GM21526 (cell line): ENCODE results near the gene RABGGTB.
"Not testable (repeated sequence)": the region's sequence is repeated elsewhere in the genome, so short reads cannot be mapped to it uniquely, and the experiment has no call there.

Experiments
- ATAC-seq: cut with Tn5 transposase; IDR thresholded peaks from one replicate; pipeline ENCODE4 v1.9.1; 2021; ENCODE audit warnings: moderate library complexity; ENCODE audit not compliant: unreplicated experiment, low FRiP score

Gene RABGGTB

DNA sequence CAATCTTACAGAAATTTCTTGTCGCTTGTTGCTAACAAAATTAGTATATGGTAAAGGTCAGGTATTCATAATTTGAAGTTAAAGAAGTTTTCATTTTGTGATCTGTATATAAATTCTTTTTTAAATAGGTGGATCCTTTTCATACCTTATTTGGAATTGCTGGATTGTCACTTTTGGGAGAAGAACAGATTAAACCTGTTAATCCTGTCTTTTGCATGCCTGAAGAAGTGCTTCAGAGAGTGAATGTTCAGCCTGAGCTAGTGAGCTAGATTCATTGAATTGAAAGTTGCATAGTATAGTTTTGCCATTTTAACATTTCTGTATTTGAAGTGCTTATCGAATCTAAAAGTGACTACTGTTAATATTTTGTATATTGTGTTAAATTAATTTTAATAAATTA is 8.3 kb downstream of the RABGGTB start:
- ATAC-seq = no peak

DNA sequence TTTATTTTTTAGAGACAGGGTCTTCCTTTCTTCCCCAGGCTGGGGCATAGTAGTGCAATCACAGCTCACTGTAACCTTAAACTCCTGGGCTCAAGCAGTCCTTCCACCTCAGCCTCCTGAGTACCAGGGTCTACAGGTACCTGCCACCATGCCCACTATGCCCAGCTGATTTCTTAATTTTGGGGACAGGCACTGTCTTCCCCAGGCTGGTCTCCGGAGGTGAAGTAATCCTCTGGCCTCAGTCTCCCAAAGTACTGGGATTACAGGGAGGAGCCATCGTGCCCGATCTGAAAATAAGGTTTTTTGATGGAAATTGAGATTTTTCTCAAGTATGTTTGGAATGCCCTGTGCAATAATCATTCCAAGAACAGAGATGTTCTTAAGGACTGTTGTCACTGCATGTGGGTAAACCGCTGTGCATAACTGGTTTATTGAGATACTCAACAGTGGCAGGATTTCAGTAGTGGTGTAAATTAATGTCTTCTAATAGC is 9.7 kb downstream of the RABGGTB start:
- ATAC-seq = no peak

DNA sequence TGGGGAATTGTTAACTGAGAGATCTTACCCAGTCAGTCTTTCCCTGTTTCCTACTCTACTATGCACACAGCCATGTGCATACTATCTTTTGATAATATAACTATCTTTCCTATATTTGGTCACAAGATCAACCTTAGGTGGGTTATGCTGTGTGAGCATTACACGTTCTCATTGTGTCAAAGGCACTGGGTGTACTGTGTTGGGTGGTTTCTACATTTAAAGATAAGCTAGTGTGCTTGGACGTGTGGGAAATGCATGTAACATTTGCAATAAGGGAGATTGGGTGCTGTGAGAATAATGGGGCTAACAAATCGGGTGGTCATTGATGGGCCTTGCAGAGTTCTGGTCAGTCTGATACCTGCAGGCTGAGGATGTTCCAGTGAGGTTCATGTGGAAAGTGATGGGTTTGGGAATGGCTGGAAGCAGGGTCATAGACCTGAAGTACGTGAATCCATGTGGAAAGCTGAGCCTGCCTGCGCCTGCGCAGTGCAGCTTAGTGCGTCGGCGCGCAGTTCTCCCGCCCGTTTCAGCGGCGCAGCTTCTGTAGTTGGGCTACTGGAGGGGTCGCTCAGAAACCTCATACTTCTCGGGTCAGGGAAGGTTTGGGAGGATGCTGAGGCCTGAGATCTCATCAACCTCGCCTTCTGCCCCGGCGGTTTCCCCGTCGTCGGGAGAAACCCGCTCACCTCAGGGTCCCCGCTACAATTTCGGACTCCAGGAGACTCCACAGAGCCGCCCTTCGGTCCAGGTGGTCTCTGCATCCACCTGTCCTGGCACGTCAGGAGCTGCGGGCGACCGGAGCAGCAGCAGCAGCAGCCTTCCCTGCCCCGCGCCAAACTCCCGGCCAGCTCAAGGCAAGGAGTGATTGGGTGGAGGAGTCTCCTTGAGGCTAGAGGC is 10.6 kb downstream of the RABGGTB start, which contains the start of gene MSH4:
Gene MSH4, plus strand, starts transcription at position 507 of the 897 bp plus-strand sequence. Its CDS starts 104 bp downstream, at position 611.
- ATAC-seq = no peak

DNA sequence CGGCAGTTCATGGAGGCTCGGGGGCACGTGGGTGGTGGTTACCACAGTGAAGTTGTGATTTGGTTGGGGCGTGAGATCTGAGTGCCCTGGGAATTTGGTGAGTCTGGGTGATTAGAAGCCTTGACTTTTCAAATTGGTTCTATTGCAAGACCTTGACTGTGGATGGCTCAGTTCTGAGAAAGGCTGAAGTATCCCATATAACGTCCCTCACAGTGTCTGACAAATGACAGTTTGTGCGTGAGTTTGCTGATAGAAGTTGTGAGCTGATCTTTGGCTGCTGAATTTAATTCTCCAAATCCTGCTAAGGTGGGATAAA is 11.2 kb downstream of the RABGGTB start:
- ATAC-seq = no peak

DNA sequence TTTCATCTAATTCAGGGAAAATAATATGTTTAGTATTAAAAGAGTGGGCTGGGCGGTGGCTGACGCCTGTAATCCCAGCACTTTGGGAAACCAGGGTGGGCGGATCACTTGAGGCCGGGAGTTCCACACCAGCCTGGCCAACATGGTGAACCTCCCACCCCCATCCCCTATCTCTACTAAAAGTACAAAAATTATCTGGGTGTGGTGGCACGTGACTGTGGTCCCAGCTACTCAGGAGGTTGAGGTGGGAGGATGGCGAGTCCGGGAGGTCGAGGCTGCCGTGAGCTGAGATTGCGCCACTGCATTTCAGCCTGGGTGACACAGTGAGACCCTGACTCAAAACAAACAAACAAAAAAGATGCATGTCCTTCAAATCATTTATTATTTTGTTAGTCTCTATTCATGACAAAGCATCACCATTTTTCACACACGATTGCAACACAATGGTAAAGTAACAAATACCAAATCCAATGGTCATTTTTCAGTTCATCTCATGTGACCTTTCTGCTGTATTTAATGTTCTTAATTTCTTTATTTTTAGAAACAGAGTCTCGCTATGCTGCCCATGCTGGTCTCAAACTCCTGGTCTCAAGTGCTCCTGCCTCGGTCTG is 11.7 kb downstream of the RABGGTB start:
- ATAC-seq = no peak

DNA sequence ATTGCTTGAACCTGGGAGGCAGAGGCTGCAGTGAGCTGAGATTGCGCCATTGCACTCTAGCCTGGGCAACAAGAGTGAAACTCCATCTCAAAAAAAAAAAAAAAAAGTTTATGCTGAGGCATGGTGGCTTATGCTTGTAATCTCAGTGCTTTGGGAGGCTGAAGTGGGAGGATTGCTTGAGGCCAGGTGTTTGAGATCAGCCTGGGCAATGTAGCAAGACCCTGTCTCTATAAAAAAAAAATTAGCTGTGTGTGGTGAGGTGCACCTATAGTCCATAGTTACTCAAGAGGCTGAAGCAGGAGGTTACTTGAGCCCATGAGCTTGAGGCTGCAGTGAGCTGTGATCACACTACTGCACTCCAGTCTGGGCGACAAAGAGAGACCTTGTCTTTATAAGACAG is 15.4 kb downstream of the RABGGTB start:
- not testable (repeated sequence) for ATAC-seq

DNA sequence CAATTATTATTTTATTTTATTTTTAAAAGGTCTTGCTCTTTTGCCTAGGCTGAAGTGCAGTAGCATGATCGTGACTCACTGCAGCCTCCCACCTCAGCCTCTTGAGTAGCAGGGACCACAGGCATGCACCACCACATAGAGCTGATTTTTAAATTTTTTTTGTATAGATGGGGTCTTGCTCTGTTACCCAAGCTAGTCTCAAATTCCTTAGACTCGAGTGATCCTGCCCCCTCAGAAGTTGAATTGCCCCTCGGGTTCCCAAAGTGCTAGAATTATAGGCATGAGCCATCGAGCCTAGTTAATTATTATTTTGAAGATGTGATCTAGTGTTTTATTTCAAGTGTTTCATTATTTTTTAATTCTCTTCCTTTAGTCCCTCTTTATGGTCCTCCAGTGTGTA is 22.9 kb downstream of the RABGGTB start:
- no peak for ATAC-seq

DNA sequence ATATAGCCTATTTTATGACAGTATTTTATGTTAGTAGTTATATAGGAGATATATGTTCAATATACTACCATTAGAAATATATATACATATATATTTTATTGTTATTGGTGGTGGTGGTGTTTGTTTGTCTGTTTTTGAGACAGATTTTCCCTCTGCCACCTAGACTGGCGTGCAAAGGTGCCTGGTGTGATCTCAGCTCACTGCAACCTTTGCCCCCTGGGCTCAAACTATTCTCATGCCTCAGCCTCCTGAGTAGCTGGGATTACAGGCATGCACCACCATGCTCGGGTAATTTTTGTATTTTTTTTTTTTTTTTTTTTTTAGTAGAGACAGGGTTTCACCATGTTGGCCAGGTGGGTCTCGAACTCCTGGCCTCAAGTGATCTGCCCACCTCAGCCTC is 24.1 kb downstream of the RABGGTB start:
- ATAC-seq = not testable (repeated sequence)

DNA sequence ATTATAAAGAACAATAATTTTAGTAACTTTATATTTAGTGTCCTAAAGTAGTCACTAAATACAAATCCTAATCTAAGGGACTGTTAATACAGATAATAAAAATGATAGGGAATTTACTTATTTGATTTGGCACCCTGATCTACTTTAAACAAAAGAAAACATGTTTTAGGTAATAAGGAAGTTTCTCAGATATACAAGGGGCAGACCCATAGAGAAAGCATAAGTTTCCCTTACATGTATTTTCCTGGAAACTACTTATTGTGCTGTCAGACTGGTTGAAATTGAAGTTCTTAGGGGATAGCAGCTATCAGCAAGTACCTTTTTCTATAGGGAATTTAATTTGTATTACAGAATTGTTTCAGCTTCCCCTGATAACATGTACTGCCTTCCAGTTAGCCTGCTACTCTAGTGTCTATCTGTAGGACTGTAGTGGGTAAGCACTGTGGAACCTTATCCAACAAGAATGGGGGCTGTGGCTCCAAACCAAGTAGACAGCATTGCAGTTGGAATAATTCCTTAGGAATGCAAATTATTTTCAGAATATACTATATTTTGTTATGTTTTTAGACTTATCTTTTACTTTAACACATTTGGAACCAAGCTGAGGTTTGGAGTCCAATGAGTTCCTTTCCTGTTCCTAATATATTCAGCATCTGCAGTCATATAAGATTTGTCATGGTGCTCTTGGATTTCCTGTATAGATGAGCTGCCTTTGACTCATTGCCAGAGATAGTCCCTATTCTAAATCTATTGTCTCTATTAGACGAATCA is 25.3 kb downstream of the RABGGTB start:
- ATAC-seq = no peak

DNA sequence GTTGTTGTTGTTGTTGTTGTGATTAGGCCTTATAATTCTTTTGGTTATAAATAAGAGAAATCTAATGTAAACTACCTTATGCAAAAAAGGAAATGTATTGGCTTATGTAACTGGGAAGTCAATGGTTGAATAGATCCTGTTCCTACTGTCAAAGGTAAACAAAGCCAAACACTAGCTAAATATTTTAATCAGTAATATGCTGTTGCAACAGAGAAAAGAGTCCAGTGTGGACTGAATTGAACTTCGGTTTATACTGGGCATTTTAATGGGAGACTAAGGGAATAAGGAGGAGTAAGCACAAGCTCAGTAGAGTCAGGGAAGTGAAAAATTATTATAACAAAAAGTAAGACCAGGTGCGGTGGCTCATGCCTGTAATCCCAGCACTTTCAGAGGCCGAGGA is 26.0 kb downstream of the RABGGTB start:
- ATAC-seq = no peak

DNA sequence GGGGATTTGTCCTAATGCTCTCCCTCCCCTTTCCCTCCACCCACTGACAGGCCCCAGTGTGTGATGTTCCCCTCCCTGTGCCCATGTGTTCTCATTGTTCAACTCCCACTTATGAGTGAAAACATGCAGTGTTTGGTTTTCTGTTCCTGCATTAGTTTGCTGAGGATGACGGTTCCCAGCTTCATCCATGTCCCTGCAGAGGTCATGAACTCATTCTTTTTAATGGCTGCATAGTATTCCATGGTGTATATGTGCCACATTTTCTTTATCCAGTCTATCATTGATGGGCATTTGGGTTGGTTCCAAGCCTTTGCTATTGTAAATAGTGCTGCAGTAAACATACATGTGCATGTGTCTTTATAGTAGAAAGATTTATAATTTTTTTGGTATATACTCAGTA is 37.5 kb downstream of the RABGGTB start:
- not testable (repeated sequence) for ATAC-seq

DNA sequence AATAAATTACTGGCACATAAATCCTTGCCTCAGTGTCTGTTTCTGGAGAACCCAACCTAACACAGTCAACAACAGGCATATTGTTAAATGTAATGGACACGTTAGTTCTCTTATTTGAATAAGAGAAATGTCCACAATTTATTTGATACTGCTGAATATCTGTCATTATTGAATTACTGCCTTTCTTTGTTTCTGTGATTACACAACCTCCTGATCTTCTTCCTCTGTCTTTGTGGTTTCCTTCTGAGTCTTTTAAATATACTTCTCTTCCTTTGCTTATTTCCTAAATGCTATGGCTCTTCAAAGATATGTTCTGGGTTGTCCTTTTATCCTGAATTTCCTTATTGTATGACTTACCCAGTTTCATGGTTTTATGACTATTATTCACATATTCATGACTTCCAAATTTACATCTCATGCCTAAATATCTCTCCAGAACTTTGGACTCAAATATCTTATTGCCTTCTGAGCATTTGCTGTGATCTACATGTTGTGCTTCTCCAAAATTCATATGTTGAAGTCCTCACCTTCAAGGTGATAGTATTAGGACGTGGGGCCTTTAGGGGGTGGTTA is 50.6 kb downstream of the RABGGTB start:
- no peak for ATAC-seq

DNA sequence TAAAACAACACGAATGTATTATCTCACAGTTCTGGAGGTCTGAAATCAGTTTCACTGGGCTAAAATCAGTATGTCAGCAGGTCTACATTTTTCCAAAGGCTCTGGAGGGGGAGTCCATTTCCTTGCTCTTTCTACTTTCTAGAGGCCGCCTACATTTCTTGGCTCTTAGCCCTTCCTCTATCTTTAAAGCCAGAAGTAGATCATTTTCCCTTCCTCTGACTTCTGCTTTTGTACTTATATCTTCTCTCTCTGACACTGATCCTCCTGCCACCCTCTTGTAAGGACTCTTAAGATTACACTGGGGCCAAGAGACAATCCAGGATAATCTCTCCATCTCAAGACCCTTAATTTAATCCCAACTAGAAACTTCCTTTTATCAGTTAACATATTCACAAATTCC is 52.0 kb downstream of the RABGGTB start:
- ATAC-seq = no peak

DNA sequence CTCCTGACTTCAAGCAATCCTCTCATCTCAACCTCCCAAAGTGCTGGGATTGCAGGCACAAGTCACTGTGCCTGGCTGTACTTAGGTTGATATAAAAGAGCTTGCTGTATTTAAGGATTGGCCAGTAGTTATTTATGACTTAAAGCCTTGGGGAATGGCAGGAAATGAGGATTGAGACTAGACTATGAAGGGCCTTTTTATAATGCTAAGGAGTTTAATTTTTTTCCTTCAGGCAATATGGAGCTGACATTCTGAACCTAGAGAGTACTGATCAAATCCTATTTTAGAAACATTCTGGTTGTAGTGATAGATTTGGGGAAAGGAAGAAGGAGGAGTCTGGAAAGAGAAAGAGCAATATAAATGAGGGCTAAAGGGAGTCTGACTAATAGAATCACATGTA is 55.4 kb downstream of the RABGGTB start:
- ATAC-seq = no peak
